GM21360 (cell line): ENCODE results near the gene SIGLEC11.
"Not testable (repeated sequence)": the region's sequence is repeated elsewhere in the genome, so short reads cannot be mapped to it uniquely, and the experiment has no call there.

ENCODE experiments used
- ATAC-seq: cut with Tn5 transposase; IDR thresholded peaks from one replicate; pipeline ENCODE4 v1.9.1; 2021; ENCODE audit warnings: mild to moderate bottlenecking, moderate library complexity; ENCODE audit not compliant: unreplicated experiment

SIGLEC11 gene

DNA sequence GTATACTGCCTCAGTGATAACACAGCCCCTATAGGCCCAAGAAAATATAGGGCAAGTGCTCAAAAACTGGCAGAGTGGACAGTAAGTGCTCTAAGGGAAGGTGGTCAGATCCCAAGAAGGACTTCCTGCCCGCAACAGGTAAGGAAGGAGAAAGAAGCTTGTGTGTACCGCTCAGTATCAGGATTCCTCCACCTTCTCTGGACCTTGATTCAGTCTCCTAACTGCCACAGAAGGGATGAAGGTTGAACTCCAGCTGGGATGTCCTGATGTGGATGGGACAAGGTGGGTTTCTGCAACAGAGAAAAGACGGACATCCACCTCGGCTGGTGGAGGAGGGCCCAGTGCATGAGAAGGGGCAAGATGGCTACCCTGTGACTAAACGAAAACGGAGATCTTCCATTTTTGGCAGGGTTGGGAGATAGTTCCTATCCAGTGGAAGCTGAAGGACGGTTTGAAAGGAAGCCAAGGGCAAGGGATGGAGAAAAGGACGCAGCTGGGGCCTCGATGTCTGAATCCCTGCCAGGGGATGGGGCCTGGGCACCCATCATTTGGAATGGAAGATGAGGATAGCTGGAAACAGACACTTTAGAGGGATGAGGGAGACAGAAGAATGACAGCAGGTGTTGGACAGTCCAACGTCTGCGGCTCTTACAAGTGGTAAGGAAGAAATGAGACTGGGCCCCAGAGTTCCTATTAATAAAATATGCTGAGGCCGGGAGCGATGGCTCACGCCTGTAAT lies 33.3 kb downstream of the SIGLEC11 start:
- ATAC-seq = no peak

DNA sequence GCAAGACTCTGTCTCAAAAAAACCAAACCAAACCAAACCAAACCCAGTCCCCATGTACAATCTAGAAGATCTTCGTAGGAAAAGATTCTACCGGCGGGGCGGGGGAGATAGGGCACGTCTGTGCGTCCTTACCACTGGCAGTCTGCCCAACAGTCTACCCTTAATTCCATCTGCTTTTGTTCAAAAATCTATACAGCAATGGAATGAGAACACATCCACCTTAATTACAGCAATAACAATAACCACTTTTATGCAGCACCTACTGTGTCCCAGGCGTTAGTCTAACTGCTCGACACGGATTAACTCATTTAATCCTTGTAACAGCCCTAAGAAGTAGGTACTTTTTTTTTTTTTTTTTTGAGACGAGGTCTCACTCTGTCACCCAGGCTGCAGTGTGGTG lies 34.5 kb downstream of the SIGLEC11 start:
- ATAC-seq = no peak

DNA sequence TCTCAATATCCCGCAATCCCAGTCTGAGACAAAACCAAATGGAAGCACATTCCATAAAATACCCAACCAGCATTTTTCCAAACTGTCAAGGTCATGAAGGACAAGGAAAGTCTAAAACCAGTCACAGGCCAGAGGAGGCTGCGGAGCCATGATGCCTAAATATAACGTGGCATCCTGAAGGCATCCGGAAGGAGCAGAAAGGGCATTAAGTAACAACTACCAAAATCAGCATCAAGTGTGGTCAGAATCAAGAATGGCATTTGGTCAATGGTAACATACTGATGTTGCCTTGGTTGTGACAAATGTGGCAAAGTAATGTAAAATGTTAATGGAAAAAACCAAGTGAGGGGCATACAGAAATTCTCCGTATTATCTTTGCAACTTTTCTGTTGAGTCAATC lies 35.5 kb downstream of the SIGLEC11 start:
- no peak for ATAC-seq

DNA sequence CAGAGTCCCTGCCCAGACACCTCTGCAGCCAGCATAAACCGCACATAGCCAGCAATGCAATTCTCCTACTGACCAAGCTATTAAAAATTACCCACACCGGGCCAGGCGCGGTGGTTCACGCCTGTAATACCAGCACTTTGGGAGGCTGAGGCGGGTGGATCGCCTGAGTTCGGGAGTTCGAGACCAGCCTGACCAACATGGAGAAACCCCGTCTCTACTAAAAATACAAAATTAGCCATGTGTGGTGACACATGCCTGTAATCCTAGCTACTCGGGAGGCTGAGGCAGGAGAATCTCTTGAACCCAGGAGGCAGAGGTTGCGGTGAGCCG lies 36.1 kb downstream of the SIGLEC11 start:
- not testable (repeated sequence) for ATAC-seq

DNA sequence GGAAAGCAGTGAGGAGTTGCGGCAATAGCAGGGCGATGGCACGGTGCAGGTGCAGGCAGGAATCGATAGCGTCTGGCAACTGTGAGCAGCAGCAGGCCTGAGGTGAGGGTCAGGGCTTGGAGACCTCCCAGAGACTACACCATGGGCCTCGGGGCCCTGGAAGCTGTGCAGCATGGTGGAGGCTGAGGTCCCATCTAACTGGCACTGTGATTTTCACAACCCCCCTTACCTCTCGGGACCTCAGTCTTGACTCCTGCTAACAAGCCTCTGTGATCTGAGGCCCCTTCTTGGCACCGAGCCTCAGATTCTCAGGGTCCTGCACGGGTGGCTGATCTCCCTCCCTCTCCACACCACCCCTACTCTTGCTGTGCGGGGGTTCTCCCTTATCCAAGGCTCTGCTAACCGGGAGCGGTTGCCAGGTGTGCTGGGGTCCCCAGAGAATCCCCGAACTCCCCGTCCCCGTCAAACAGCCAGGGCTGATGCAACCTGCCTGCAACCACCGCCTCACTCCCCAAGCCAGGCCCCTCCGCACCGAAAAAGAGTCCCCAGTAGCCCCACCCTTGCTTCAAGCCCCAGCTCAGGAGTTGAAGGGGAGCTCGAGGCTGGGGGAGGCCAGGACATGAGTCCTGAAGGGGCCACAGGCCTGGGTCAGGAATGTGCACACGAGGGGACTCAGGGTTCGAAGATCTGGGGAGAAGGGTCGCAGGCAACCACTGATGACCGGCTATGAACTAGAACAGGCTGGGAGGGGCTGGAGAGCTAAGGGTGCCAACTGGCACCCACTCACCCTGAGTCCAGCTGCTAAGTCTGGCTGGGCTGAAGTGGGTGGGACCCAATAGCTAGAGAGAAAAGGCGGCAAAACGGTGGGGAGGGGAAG lies 36.7 kb downstream of the SIGLEC11 start:
- no peak for ATAC-seq

DNA sequence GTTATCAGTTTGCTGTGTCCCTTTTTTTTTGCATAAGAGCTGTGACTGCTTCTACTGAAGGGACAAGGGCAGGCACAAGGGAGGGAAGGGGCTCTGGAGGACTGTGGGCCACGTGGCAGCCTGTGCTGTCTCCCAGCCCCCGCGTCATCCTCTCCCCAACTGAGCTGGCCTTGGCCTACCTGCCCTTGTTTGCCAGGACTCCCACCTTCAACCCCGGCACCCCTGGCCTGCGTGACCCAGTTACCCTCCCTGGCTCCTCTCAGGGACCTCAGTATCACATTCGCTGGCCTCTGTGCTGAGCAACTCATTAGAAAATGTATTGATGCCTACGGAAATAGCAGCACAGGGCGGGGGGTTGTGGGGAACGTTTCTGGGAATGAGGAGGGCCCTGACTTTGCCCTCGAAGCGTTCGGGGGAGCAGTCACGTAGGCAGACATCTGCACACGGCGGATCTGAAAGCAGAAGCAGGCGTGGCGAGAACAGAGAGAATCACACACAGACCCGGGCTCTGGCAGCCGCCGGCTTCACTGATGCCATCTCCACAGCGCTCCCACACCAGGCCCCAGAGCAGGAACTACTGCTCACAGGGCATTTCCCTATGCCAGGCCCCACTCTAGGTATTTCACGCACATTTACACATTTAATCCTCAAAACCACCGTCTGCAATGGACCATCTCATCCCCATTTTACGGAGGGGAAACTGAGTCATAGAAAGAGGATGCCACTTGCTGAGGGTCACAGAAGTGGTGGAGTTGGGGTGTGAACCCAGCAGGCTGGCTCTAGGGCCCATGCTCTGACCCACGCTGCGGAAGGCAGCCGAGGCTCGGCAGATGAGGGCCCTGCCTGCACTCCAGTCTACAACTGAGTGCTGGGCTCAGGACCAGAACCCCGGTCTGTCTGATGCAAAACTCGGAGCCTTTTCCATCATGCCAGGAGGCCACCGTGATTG lies 37.6 kb downstream of the SIGLEC11 start:
- ATAC-seq = no peak

DNA sequence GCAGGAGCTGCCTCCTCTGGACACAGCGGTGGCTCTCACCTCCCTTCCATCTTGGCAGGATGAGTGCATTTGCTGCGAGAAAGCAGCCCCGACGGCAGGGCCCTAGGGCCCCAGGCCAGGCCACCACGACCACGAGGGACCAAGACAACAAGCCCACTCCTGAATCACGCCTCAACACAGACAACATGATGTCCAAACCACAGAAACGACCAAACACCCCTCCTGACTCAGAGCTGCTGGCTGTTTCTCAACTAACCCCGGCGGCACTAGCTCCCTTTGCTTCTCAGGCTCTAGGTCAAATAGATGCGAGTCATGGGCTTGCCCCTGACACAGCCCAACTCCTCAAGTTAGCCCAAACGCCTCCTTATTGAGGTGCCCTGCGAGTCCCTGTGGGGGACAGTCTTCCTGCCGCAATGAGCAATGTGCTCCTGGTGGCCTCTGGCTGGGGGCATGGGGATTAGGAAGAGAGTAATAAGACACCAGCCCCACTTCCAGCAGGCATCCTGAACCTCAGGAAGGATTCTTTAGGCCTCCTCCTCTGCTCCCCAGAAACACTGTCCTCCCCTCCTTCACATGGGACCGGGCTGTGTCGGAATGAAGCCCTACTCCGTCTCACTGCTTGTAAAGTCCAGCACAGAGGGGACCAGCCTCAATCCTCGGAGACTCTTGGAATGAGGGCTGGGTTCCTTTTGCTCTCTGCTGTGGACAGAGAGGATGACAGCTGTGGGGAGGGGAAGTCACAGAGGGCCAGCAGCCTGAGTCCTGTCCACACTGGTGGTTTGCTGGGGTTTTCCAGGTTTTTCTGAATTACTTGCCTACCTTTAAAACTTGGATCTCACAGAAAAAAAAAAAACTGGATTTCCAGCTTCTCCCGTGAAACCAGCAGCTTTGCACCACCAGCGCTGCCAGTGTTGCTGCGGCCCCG lies 38.8 kb downstream of the SIGLEC11 start:
- no peak for ATAC-seq

DNA sequence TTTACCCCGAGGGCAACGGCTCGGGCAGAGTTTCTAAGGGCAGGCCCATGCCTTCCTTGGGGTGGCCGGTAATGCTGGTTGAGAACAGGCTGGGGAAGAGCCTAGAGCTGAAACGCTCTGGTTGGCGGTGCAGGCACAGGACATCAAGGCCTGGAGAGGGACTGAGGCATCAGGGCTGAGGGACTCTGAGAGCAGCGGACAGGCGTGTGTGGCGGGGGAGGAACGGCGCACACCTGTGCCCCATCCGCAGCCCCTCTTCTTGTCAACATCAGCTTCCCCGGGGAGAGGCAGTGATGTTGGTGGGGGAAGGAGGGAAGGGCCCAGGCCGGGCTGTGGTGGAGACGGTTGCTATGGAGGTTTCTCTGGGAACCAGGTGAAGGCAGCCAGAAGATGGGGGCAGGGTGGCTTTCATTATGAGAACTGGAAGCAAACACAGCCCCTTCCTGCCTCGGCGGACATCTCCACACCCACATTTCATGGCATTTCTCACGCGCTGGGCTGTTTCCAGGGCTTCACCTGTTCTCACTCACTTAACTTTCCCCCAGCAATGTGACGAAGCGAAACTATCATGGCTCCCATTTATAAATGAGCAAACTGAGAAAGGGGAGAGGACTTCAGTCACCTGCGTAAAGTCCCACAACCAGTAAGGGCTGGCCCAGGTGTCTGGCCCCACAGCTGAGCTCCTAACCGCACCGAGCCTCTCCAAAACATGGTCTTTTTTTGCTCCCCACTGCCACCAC lies 40.2 kb downstream of the SIGLEC11 start:
- no peak for ATAC-seq

DNA sequence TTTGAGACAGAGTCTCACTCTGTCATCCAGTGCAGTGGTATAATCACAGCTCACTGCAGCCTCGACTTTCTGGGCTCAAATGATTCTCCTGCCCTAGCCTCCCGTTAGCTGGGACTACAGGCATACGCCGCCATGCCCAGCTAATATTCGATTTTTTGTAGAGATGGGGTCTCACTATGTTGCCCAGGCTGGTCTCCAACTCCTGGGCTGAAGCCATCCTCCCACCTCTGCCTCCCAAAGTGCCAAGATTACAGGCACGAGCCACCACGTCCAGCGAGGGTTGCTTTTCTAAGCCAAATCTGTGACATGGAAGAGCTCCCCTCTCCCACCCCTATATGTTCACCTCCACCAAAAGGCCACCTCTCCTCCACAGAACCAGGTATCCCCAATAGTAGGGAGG lies 42.9 kb downstream of the SIGLEC11 start:
- ATAC-seq = no peak

DNA sequence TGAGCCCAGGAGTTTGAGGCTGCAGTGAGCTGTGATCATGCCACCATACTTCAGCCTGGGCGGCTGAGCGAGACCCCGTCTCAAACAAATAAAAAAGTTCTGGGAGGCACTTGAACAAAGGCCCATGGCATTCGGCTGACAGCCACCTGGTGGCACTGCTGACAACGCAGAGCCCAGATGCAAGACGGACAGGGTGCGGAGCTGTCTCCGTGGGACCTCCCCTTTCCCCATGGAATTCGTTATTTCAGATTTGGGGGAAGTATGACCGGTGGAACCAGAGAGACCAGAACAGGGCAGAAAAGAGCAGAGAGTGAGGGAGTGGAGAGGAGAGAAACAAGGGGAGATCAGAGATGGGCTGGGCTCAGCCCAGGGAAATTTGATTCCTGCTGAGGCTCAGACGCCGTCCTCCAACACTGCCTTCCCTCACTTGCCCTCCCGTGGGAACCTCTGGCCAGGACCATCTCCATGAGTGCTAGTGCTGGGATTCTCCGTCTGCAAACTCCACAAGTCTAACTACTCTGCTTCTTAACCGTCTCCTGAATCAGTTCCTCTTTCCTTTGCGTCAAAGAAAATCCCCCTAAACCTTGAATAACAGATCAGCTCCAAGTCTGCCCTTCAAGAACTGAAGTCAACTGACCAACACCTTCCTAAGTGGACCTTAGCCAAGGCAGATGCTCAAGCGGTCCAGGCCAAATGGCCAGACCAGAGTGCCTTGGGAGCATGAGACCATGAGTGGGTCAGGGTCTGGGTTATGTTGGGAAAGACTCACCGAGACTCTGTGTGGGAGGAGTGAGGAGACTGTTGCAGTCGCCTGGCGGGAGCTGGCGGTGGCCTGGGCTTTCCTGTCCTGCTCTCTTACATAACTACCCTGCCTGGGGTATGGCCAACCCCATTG lies 43.9 kb downstream of the SIGLEC11 start:
- no peak for ATAC-seq

DNA sequence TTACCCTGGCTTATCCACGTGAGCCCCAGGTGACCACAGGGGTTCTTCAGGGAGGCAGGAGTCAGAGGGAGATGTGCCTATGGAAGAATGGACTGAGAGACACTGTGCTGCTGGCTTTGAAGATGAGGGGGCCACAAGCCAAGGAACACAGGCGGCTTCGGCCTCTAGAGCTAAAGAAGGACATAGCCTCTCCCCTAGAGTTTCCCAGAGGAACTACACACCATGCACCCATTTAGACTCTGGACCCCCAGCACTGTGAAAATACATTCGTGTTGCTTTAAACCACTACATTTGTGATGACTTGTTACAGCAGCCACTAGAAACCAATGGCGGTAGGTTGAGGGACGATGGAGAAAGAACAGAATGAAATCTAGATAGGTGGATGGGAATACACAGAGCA lies 45.7 kb downstream of the SIGLEC11 start:
- no peak for ATAC-seq

DNA sequence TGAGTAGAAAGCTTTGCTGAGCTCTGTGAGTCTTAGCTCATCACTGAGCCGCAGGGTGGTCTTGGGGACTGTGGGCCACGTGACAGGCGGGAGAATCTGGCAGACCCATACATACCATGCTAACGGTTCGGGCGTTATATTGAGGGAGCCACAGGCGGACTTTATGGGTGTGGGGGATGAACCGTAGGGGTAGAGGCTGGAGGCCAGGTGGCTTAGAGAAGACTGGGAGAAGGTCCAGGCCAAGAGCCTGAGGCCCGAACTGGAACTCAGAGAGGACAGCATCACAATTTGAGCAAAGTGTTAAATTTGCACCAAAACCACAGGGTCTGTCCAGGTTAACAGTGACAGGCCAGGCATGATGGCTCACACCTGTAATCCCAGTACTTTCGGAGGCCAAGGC lies 47.3 kb downstream of the SIGLEC11 start:
- ATAC-seq = no peak

DNA sequence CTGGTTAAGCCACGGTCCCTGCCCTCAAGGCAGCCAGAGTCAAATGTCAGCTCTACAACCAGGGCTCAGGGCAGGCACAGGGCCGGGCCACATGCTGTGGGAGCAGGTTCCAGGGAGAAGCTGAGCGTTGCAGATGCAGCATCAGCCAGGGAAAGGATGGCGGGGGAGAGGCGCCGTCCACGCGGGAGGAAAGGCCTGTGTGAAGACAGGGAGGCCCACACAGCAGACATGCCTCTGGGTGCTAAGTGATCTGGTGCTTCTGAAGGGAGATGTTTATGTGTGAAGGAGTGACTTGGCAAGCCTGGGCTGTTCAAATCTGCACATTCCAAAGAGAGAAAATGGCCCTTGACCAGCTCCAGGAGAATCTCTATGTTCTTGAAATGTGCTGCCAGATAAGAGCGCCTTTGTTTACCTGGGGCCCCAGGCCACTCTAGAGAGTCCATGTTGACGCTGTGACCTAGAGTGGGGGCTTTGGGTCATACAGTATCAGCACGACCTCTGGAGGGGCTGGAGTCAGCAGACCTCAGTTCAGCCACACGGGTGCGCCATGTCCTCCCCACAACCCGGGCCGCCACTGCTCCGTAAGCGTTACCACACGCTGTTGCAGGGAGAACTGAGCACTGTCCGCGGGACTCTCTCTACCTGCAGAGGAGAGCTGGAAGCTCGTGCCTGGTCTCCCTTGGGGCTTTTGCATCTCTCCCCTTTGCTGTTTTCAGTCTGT lies 47.8 kb downstream of the SIGLEC11 start:
- ATAC-seq = no peak

DNA sequence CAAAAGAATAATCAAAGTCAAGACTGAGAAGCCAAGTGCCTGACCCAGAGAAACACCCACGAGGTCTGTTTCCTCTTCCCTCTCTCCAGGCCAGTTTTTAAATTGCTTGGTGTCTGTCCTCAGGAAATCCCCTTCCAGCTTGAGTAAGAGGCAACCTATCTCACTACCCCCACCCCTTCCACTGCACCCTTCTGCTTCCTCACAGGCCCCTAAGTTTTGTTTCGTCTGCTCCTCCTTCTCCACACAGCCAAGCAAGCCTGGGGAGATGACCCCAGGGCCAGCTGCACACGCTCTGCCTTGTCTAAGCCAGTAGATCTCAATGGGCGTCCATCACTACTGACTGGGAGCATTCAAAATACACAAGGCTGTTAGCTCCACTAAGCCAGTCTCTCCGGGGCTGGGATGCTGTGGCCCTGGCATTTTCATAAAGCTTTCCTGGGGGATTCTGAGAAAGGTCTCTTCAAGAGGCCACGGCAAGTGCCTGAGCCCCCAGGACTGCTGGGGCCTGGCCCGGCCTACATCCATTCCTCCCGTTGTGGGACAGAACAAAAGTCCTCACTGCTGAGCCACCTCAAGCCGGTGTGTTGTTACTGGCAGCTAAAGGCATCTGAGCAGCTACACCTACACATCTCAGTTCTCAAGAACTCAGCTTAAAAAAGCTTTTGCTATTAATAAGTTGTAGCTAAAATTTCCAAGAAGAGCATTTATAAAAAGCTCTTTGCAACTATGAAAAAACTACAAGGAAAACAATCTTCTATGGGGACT lies 49.4 kb downstream of the SIGLEC11 start:
- no peak for ATAC-seq

DNA sequence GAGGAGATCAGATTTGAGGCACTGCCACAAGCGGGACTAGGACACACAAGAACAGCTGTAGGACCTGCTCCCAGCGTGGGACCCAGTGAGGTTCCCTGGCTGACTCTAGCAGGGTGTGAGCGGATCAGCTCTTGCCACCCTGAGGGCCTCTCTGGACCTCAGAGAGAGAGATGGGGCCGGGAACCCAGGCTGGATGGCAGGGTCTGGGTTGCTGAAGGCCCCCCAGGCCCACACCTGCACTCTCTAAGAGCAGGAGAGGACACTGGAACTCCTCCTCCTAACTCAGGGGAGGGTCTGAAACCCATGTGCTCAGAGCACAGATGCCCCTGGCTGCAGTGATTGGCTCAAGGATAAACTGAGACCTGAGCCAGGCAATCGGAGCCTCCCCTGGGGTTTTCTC lies 50.8 kb downstream of the SIGLEC11 start:
- no peak for ATAC-seq

DNA sequence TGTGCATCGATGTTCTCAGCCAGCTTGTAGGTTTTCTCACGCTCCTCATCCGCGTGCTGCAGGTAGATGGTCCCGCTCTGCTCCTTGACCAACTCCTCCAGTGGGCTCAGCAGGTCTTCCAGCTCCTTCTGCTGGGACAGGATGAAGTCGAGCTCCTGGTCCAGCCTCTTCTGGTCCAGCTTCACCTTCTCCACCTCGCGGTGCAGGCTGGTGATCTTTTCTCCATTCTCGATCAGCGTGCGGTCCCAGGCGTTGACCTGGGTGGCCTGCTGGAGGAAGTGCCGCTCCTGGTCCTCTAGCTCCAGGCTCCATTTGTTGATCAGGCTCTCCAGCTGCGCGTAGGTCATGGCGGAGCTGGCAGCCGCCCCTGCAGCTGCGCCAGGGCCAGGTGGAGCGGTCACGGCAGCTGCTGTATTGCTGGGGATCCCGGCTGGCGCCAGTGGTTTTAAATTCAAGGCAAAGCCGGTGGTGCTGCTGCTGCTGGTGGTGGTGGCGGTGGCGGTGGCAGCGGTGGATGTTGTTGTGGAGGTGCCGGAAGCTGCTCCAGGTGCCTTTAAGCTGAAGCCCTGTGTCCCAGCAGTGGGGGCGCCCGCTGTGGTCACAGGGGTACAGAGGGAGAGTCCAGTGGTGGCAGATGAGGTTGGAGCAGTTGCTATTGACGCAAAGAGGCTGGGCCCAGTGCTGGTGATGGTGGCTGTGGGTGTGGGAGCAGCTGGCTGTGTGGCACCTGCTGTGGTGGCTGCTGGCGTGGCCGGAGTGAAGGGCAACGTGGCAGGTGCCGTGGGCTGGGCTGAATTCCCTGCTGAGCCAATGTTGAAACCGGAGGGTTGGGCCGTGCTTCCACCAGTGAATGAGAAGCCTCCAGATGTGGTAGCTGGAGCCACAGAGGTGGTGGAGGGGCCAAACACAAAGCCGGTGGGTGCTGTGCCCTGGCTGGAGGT lies 52.2 kb downstream of the SIGLEC11 start:
- ATAC-seq = no peak
